ENCODE measurements around the gene B3GAT1. TPM values are rescaled to one million over a fixed set of nuclear protein-coding genes. Genes with fewer than 3 reads are reported as not detected.

Gene B3GAT1
- total and polyA plus RNA-seq, 2 of the 13 experiments (the other 11 are each of a cell fraction or from before 2014, with no cell fraction given), result not detected

DNA sequence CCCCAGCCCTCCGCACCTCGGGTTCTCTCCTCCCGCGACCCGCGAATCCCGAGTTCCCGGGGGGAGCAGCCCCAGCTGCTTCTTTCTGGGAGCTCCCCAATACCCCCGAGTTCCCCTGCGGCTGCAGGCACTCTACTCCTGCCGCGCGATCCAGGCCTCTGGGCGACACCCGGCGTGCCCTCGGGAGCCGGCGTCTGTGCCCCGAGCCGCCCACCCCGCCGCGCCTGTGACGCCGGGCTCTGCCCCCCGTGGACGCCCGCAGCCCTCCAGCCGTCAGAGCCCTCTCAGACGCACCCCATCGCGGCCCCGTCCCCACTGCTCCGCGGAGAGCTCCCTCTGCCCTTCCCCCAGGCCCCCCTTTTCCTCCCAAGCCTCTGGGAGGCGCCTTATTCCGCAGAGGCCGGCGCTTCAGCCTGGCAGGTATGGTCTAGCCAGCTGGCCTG, 79.8 kb downstream of the B3GAT1 start:
- peak; percentile 46 for ATAC-seq
- H3K9me3 ChIP-seq (ENCODE audit: low read length), result no peaks in the 10 kb centered on the region
- FAIRE-seq, result no peak
- no peak overlapping the region for H3K27ac ChIP-seq (ENCODE audit: extremely low read length, insufficient read depth, low read length)
- no TSS peak for BruUV-seq (replicated peaks)
- H4K20me1 ChIP-seq (ENCODE audit: insufficient read depth, low read length), result no peaks in the 10 kb centered on the region
- no peak overlapping the region for H3K9ac ChIP-seq (ENCODE audit: insufficient read depth, low read depth, low read length)
- ChIA-PET CTCF (ENCODE audit: low intra/inter-chr PET ratio, low total read pairs) (no interaction called here), POLR2A (interaction anchor here (0.6 kb wide), 1 partner anchor 108 kb away, joined by 3 read pairs; the partner anchor contains the start of gene VPS26B)
- H3K36me3 ChIP-seq (replicated peaks in 1 of 2; ENCODE audit: control insufficient read depth in 1 of 2, insufficient read depth in 2 of 2, low read length in 2 of 2), result no peaks in the 10 kb centered on the region
- peak overlapping the region in 2 of 3 experiments; percentile 35 to 52; a peak in 3 of 6 replicates for H3K4me3 ChIP-seq (replicated peaks in 1 of 3; ENCODE audit: insufficient read depth in 1 of 3, low read depth in 2 of 3, low read length in 3 of 3)
- in situ Hi-C loops (cut with HindIII; ENCODE audit: extremely low pct_ligation_motif_present, low pct_unique_long_range_greater_than_20kb) (no loop called here), intact Hi-C loops (cut with micrococcal nuclease; ENCODE audit: unreplicated experiment) (no loop called here)
- H3K79me2 ChIP-seq (ENCODE audit: insufficient read depth, low read length), result no peaks in the 10 kb centered on the region
- no peak overlapping the region for H2AFZ ChIP-seq (ENCODE audit: low read length)
- H3K27me3 ChIP-seq (ENCODE audit: control insufficient read depth in 1 of 2, insufficient read depth in 2 of 2, low read length in 2 of 2), result peaks cover 0 to 22% of the 10 kb centered on the region in 2 experiments
- H3K4me1 ChIP-seq (ENCODE audit: insufficient read depth, low read length), result peaks cover 16% of the 10 kb centered on the region
- no peak for DNase-seq (ENCODE audit: low spot score)
- peak overlapping the region; percentile 57; the same call in 1 of the 2 replicates for H3K4me2 ChIP-seq (ENCODE audit: low read depth, low read length)
- 20% methylated on average over 1 of the region's 40 CpGs for WGBS (ENCODE audit: low lambda C conversion rate)
- peak; percentile 13; the same call in 1 of the 2 replicates for TF ChIP-seq GABPB1 (CRISPR knock-in tag; IDR thresholded peaks at IDR 0.05)
- TF ChIP-seq, protein P1, sequence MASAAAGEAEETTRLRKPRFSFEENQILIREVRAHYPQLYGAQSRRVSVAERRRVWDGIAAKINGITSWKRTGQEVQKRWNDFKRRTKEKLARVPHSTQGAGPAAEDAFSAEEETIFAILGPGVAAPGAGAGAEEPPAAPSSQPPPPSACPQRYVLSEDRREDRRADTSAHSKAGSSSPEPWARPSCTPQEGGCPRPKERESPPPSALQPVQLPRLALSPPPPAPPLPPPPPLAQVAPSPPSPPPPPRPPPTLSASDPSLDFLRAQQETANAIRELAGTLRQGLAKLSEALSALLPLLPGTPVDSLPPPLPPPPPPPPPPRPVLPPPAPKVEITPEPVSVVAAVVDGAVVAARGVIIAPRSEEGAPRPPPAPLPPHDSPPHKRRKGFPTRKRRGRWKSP (CRISPR knock-in tag; IDR thresholded peaks at IDR 0.05), result no peak
- TF ChIP-seq DNMT1 (CRISPR knock-in tag; IDR thresholded peaks at IDR 0.05), result no peak
- no peak for TF ChIP-seq ZFP37 (CRISPR knock-in tag; IDR thresholded peaks at IDR 0.05; ENCODE audit: borderline replicate concordance)
- TF ChIP-seq PCBP2 (optimal IDR thresholded peaks at IDR 0.05; ENCODE audit: low read depth, low read length, poor library complexity, severe bottlenecking), result no peak
- no peak for TF ChIP-seq MAZ (IDR thresholded peaks at IDR 0.05; ENCODE audit: borderline replicate concordance, low read depth, low read length)
- TF ChIP-seq MAZ (CRISPR knock-in tag; IDR thresholded peaks at IDR 0.05; ENCODE audit: low read depth), result no peak
- TF ChIP-seq JUND (CRISPR knock-in tag; IDR thresholded peaks at IDR 0.05), result no peak
- TF ChIP-seq, protein P2, sequence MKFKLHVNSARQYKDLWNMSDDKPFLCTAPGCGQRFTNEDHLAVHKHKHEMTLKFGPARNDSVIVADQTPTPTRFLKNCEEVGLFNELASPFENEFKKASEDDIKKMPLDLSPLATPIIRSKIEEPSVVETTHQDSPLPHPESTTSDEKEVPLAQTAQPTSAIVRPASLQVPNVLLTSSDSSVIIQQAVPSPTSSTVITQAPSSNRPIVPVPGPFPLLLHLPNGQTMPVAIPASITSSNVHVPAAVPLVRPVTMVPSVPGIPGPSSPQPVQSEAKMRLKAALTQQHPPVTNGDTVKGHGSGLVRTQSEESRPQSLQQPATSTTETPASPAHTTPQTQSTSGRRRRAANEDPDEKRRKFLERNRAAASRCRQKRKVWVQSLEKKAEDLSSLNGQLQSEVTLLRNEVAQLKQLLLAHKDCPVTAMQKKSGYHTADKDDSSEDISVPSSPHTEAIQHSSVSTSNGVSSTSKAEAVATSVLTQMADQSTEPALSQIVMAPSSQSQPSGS (CRISPR knock-in tag; IDR thresholded peaks at IDR 0.05), result no peak
- TF ChIP-seq MTA3 (CRISPR knock-in tag; IDR thresholded peaks at IDR 0.05), result no peak
- TF ChIP-seq ZSCAN29 (CRISPR knock-in tag; conservative IDR thresholded peaks at IDR 0.05), result no peak
- TF ChIP-seq ZNF563 (CRISPR knock-in tag; IDR thresholded peaks at IDR 0.05), result no peak
- TF ChIP-seq, protein P3, sequence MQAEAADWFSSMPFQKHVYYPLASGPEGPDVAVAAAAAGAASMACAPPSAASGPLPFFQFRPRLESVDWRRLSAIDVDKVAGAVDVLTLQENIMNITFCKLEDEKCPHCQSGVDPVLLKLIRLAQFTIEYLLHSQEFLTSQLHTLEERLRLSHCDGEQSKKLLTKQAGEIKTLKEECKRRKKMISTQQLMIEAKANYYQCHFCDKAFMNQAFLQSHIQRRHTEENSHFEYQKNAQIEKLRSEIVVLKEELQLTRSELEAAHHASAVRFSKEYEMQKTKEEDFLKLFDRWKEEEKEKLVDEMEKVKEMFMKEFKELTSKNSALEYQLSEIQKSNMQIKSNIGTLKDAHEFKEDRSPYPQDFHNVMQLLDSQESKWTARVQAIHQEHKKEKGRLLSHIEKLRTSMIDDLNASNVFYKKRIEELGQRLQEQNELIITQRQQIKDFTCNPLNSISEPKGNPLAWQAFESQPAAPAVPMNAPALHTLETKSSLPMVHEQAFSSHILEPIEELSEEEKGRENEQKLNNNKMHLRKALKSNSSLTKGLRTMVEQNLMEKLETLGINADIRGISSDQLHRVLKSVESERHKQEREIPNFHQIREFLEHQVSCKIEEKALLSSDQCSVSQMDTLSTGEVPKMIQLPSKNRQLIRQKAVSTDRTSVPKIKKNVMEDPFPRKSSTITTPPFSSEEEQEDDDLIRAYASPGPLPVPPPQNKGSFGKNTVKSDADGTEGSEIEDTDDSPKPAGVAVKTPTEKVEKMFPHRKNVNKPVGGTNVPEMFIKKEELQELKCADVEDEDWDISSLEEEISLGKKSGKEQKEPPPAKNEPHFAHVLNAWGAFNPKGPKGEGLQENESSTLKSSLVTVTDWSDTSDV (CRISPR knock-in tag; IDR thresholded peaks at IDR 0.05), result no peak
- TF ChIP-seq, protein P4, sequence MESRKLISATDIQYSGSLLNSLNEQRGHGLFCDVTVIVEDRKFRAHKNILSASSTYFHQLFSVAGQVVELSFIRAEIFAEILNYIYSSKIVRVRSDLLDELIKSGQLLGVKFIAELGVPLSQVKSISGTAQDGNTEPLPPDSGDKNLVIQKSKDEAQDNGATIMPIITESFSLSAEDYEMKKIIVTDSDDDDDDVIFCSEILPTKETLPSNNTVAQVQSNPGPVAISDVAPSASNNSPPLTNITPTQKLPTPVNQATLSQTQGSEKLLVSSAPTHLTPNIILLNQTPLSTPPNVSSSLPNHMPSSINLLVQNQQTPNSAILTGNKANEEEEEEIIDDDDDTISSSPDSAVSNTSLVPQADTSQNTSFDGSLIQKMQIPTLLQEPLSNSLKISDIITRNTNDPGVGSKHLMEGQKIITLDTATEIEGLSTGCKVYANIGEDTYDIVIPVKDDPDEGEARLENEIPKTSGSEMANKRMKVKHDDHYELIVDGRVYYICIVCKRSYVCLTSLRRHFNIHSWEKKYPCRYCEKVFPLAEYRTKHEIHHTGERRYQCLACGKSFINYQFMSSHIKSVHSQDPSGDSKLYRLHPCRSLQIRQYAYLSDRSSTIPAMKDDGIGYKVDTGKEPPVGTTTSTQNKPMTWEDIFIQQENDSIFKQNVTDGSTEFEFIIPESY (CRISPR knock-in tag; IDR thresholded peaks at IDR 0.05), result peak; percentile 10; the same call in 1 of the 2 replicates
- TF ChIP-seq HOXA3 (CRISPR knock-in tag; IDR thresholded peaks at IDR 0.05), result 0 out of 2 replicates have a peak, but pooled peaks have one; percentile 1
- no peak for TF ChIP-seq HOXD1 (CRISPR knock-in tag; IDR thresholded peaks at IDR 0.05)
- TF ChIP-seq HDAC2 (CRISPR knock-in tag; IDR thresholded peaks at IDR 0.05), result no peak
- no peak for TF ChIP-seq HMG20A (CRISPR knock-in tag; IDR thresholded peaks at IDR 0.05; ENCODE audit: borderline replicate concordance)
